H9 (cell line): Measurements from ENCODE around the gene RADIL. TPM values are rescaled to one million over a fixed set of nuclear protein-coding genes. Genes with fewer than 3 reads are reported as not detected.

Experiments used
- DNase-seq: peaks from one replicate; pipeline ENCODE4 v3.0.0-alpha.2; 2017
- H2AFZ ChIP-seq: one replicate; pipeline ENCODE4 v1.6.1; 2013; ENCODE audit warnings: mild to moderate bottlenecking, low read length, control low read depth, moderate library complexity
- H2AK5ac ChIP-seq: 2 replicates; pipeline ENCODE4 v1.6.1; 2013; ENCODE audit warnings: low read length, control low read depth, mixed read lengths; ENCODE audit not compliant: insufficient read length
- H2BK120ac ChIP-seq: one replicate; pipeline ENCODE4 v1.6.1; 2013; ENCODE audit warnings: low read depth, mild to moderate bottlenecking, low read length, control low read depth, inconsistent platforms; ENCODE audit not compliant: poor library complexity, severe bottlenecking
- H2BK12ac ChIP-seq: 2 replicates; pipeline ENCODE4 v1.6.1; 2013; ENCODE audit warnings: low read length, control low read depth, mixed read lengths, low read depth; ENCODE audit not compliant: insufficient read length
- H2BK15ac ChIP-seq: 2 replicates; pipeline ENCODE4 v1.6.1; 2013; ENCODE audit warnings: low read depth, low read length, control low read depth
- H2BK20ac ChIP-seq: one replicate; pipeline ENCODE4 v1.6.1; 2013; ENCODE audit warnings: low read depth, mild to moderate bottlenecking, low read length, control low read depth, inconsistent platforms; ENCODE audit not compliant: poor library complexity, severe bottlenecking
- H2BK5ac ChIP-seq: 2 replicates; pipeline ENCODE4 v1.6.1; 2013; ENCODE audit warnings: low read length, control low read depth, mixed read lengths; ENCODE audit not compliant: insufficient read length
- H3K14ac ChIP-seq: 2 replicates; pipeline ENCODE4 v1.6.1; 2013; ENCODE audit warnings: low read length, control low read depth; ENCODE audit not compliant: insufficient read depth
- H3K18ac ChIP-seq: 2 replicates; pipeline ENCODE4 v1.6.1; 2013; ENCODE audit warnings: low read depth, mild to moderate bottlenecking, mixed read lengths, low read length, control low read depth; ENCODE audit not compliant: insufficient read length
- H3K23ac ChIP-seq: 2 replicates; pipeline ENCODE4 v1.6.1; 2013; ENCODE audit warnings: low read length, control low read depth, mixed read lengths, low read depth; ENCODE audit not compliant: insufficient read length
- H3K23me2 ChIP-seq: 2 replicates; pipeline ENCODE4 v1.6.1; 2013; ENCODE audit warnings: low read depth, mild to moderate bottlenecking, mixed read lengths, low read length, control low read depth; ENCODE audit not compliant: insufficient read length, poor library complexity, severe bottlenecking
- H3K27ac ChIP-seq: 2 replicates; pipeline ENCODE4 v1.5.1; 2013; ENCODE audit warnings: low read length, control low read depth, mixed read lengths, low read depth; ENCODE audit not compliant: insufficient read length
- H3K27me3 ChIP-seq: 2 replicates; pipeline ENCODE4 v1.6.1; 2013; ENCODE audit warnings: low read length, control low read depth, inconsistent platforms; ENCODE audit not compliant: insufficient read depth
- H3K4ac ChIP-seq: 2 replicates; pipeline ENCODE4 v1.6.1; 2013; ENCODE audit warnings: low read depth, mild to moderate bottlenecking, control low read depth, inconsistent platforms, low read length, moderate library complexity
- H3K4me1 ChIP-seq: 2 replicates; pipeline ENCODE4 v1.6.1; 2013; ENCODE audit warnings: low read length, control low read depth, inconsistent platforms; ENCODE audit not compliant: insufficient read depth
- H3K4me2 ChIP-seq: 2 replicates; pipeline ENCODE4 v1.6.1; 2013; ENCODE audit warnings: low read length, control low read depth, mixed read lengths; ENCODE audit not compliant: insufficient read length, insufficient read depth
- H3K56ac ChIP-seq: 2 replicates; pipeline ENCODE4 v1.6.1; 2013; ENCODE audit warnings: low read depth, mild to moderate bottlenecking, mixed read lengths, low read length, control low read depth; ENCODE audit not compliant: insufficient read length
- H3K79me1 ChIP-seq: 2 replicates; pipeline ENCODE4 v1.6.1; 2013; ENCODE audit warnings: low read depth, mild to moderate bottlenecking, moderate library complexity, low read length, control low read depth, inconsistent platforms; ENCODE audit not compliant: insufficient read depth, poor library complexity, severe bottlenecking
- H3K79me2 ChIP-seq: 2 replicates; pipeline ENCODE4 v1.6.1; 2013; ENCODE audit warnings: low read length, control low read depth, inconsistent platforms; ENCODE audit not compliant: insufficient read depth
- H3K9ac ChIP-seq: 2 replicates; pipeline ENCODE4 v1.6.1; 2013; ENCODE audit warnings: low read length, control low read depth, mixed read lengths; ENCODE audit not compliant: insufficient read length; ENCODE audit errors: extremely low read depth
- H3K9me3 ChIP-seq: one replicate; pipeline ENCODE4 v1.6.1; 2013; ENCODE audit warnings: low read depth, low read length, inconsistent platforms; ENCODE audit not compliant: control insufficient read depth
- H3T11ph ChIP-seq: one replicate; pipeline ENCODE4 v1.6.1; 2013; ENCODE audit warnings: mild to moderate bottlenecking, low read length, control low read depth, inconsistent platforms
- H4K20me1 ChIP-seq: one replicate; pipeline ENCODE4 v1.6.1; 2013; ENCODE audit not compliant: control insufficient read depth, insufficient read length, insufficient read depth
- H4K5ac ChIP-seq: 2 replicates; pipeline ENCODE4 v1.6.1; 2013; ENCODE audit warnings: low read depth, mild to moderate bottlenecking, mixed read lengths, low read length, control low read depth; ENCODE audit not compliant: insufficient read length
- H4K8ac ChIP-seq: replicated peaks from 2 replicates; pipeline ENCODE4 v1.6.1; 2013; ENCODE audit warnings: low read length, control low read depth, mixed read lengths, low read depth; ENCODE audit not compliant: insufficient read length
- H4K91ac ChIP-seq: 2 replicates; pipeline ENCODE4 v1.6.1; 2013; ENCODE audit warnings: low read depth, mild to moderate bottlenecking, moderate library complexity, mixed read lengths, low read length, control low read depth; ENCODE audit not compliant: insufficient read length
- H3K27ac Mint-ChIP-seq, 3 experiments: 2 replicates in 2 of 3; 3 replicates in 1 of 3; pipeline ENCODE4 v1.8.0; 2020 to 2021; ENCODE audit warnings: mixed read lengths in 3 of 3, mild to moderate bottlenecking in 1 of 3, moderate library complexity in 1 of 3
- H3K27me3 Mint-ChIP-seq: 2 replicates; pipeline ENCODE4 v1.8.0; 2021; ENCODE audit warnings: low read depth, mild to moderate bottlenecking, moderate library complexity, mixed read lengths
- H3K36me3 Mint-ChIP-seq, 3 experiments: 2 replicates in 2 of 3; 3 replicates in 1 of 3; pipeline ENCODE4 v1.8.0; 2020 to 2021; ENCODE audit warnings: low read depth in 3 of 3, mixed read lengths in 3 of 3; ENCODE audit not compliant: insufficient read depth in 1 of 3
- H3K4me1 Mint-ChIP-seq, 2 experiments: 2 replicates each; pipeline ENCODE4 v1.8.0; 2020; ENCODE audit warnings: mixed read lengths in 2 of 2
- H3K4me3 Mint-ChIP-seq, 2 experiments: 2 replicates in 1 of 2; 3 replicates in 1 of 2; pipeline ENCODE4 v1.8.0; 2020 to 2021; ENCODE audit warnings: mild to moderate bottlenecking in 2 of 2, mixed read lengths in 2 of 2, moderate library complexity in 1 of 2
- H3K9me3 Mint-ChIP-seq, 2 experiments: 2 replicates in 1 of 2; 3 replicates in 1 of 2; pipeline ENCODE4 v1.8.0; 2020; ENCODE audit warnings: mild to moderate bottlenecking in 2 of 2, mixed read lengths in 2 of 2, moderate library complexity in 1 of 2
- CTCF ChIP-seq: fragments of 200-600 bp; sonication (generic); conservative IDR thresholded peaks from 3 replicates; pipeline ENCODE4 v1.8.0; 2021; ENCODE audit warnings: antibody characterized with exemption, mild to moderate bottlenecking
- WGBS: extraction: QIAGEN DNeasy Blood & Tissue Kit; methylation state at CpG from one replicate; pipeline ENCODE4 v1.1.7; 2013; ENCODE audit warnings: missing lambda C conversion rate, low lambda C conversion rate, mixed read lengths; ENCODE audit not compliant: insufficient read length; ENCODE audit errors: extremely low coverage; 5-methylcytosine and 5-hydroxymethylcytosine counted together
- total RNA-seq: library from RNA; stranded (reverse); gene quantifications from 2 replicates; pipeline ENCODE4 v1.2.1, GENCODE V29; 2021

The RADIL gene
- total RNA-seq, 1 experiment from 2014 or later, result 4.7 TPM

GRCh38 chr7:4825081-4825480 lies 58.4 kb downstream of the RADIL start:
- Histone ChIP-seq H3K4ac (no peak overlapping the region), H2BK5ac (no peak overlapping the region), H3K4me1 (no peaks in the 10 kb centered on the region), H3K23me2 (no peaks in the 10 kb centered on the region), H3K79me1 (no peaks in the 10 kb centered on the region), H4K8ac (no peak overlapping the region), H3K9ac (no peak overlapping the region), H2BK15ac (no peak overlapping the region), H4K20me1 (no peaks in the 10 kb centered on the region), H2BK12ac (no peak overlapping the region), H2AFZ (no peak overlapping the region), H3T11ph (no peak overlapping the region), H3K23ac (no peak overlapping the region), H3K27me3 (no peaks in the 10 kb centered on the region), H3K14ac (no peak overlapping the region; the same call in 1 of the 2 replicates), H3K18ac (no peak overlapping the region), H4K5ac (no peak overlapping the region), H2AK5ac (no peak overlapping the region), H3K79me2 (no peaks in the 10 kb centered on the region), H3K9me3 (no peaks in the 10 kb centered on the region), H3K27ac (no peak overlapping the region), H2BK120ac (no peak overlapping the region), H4K91ac (no peak overlapping the region), H2BK20ac (no peak overlapping the region), H3K4me2 (no peak overlapping the region), H3K56ac (no peak overlapping the region)
- Mint-ChIP-seq H3K4me3 (no peak overlapping the region), H3K9me3 (no peaks in the 10 kb centered on the region), H3K27ac (no peak overlapping the region), H3K36me3 (peaks cover 0 to 3% (median 2%) of the 10 kb centered on the region in 3 experiments; a peak in 3 of 7 replicates), H3K27me3 (no peaks in the 10 kb centered on the region), H3K4me1 (peaks cover 2 to 3% of the 10 kb centered on the region in 2 experiments; a peak in 2 of 4 replicates)
- no peak for DNase-seq
- no peak for TF ChIP-seq CTCF
- WGBS, result no CpG with 5 or more reads among the region's 15 CpGs
